A549 (cell line): ENCODE results near the gene TXN.

Experiments
- BHLHE40 ChIP-seq: IDR thresholded peaks from 2 replicates; pipeline ENCODE4 v1.6.1; 2012; ENCODE audit warnings: low read depth, low read length, inconsistent platforms
- CEBPB ChIP-seq, 2 experiments: fragments of >200 bp in 1 of 2; sonication (Bioruptor Twin) in 1 of 2; formaldehyde crosslinking in 1 of 2; IDR thresholded peaks; 2 replicates each; pipeline ENCODE4 v1.6.1; 2012 to 2016
- FOSL2 ChIP-seq, 2 experiments: fragments of 450-650 bp in 1 of 2; fragments of >200 bp in 1 of 2; sonication (Bioruptor Twin) in 1 of 2; formaldehyde crosslinking; IDR thresholded peaks; 2 replicates each; pipeline versions ENCODE4 v1.5.0 to v1.6.1; 2016 to 2020; ENCODE audit warnings: mild to moderate bottlenecking in 1 of 2, moderate library complexity in 1 of 2
- KDM5A ChIP-seq: fragments of 200-600 bp; sonication (generic); IDR thresholded peaks from 2 replicates; pipeline ENCODE4 v1.6.1; 2016; ENCODE audit warnings: antibody characterized with exemption, mild to moderate bottlenecking
- MAZ ChIP-seq: fragments of 150-350 bp; IDR thresholded peaks from 2 replicates; pipeline ENCODE4 v1.6.1; 2014; ENCODE audit warnings: antibody characterized with exemption, low read depth, low read length, borderline replicate concordance
- RAD21 ChIP-seq, 2 experiments: fragments of >200 bp in 1 of 2; sonication (Bioruptor Twin) in 1 of 2; formaldehyde crosslinking in 1 of 2; IDR thresholded peaks in 1 of 2; conservative IDR thresholded peaks in 1 of 2; 2 replicates in 1 of 2; 3 replicates in 1 of 2; pipeline ENCODE4 v1.6.1; 2012 to 2018; ENCODE audit warnings: inconsistent platforms in 1 of 2
- RFX5 ChIP-seq: fragments of 450-650 bp; IDR thresholded peaks from 2 replicates; pipeline ENCODE4 v1.7.1; 2014; ENCODE audit warnings: antibody characterized with exemption, mild to moderate bottlenecking, moderate library complexity
- RNF2 ChIP-seq: fragments of 200-600 bp; sonication (generic); IDR thresholded peaks from 2 replicates; pipeline ENCODE4 v1.6.1; 2016; ENCODE audit warnings: low read depth, mild to moderate bottlenecking, antibody characterized with exemption, moderate library complexity, borderline replicate concordance
- SMC3 ChIP-seq: fragments of >200 bp; sonication (Bioruptor Twin); formaldehyde crosslinking; IDR thresholded peaks from 3 replicates; pipeline ENCODE4 v1.6.1; 2018; ENCODE audit warnings: inconsistent platforms
- SREBF2 ChIP-seq: fragments of 450-650 bp; IDR thresholded peaks from 2 replicates; pipeline ENCODE4 v1.6.1; 2014; ENCODE audit warnings: mild to moderate bottlenecking, moderate library complexity
- TF ChIP-seq, protein P1 (sequence below): fragments of >200 bp; sonication (Bioruptor Twin); formaldehyde crosslinking; IDR thresholded peaks from 3 replicates; pipeline ENCODE4 v1.5.1; 2016
- TF ChIP-seq, protein P2 (sequence below): IDR thresholded peaks from 2 replicates; pipeline ENCODE4 v1.6.1; 2012
- TF ChIP-seq, protein P3 (sequence below): fragments of 150-350 bp; IDR thresholded peaks from 2 replicates; pipeline ENCODE4 v1.6.1; 2014; ENCODE audit warnings: low read depth, mild to moderate bottlenecking, low read length

DNA sequence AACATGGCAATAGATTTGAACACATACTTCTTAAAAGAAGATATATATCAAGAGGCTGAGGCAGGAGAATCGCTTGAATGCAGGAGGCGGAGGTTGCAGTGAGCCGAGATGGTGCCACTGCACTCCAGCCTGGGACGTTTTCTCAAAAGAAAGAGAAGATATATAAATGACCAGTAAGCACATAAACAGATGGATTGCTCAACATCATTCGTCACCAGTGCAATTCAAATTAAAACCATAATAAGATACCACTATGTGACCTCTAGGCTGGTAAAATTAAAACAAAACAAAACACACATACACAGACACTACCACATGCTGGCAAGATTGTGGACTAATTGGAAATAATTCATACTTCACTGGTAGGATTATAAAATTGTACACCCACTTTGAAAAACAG is 5.3 kb upstream of the TXN start:
- TF ChIP-seq, protein P1, sequence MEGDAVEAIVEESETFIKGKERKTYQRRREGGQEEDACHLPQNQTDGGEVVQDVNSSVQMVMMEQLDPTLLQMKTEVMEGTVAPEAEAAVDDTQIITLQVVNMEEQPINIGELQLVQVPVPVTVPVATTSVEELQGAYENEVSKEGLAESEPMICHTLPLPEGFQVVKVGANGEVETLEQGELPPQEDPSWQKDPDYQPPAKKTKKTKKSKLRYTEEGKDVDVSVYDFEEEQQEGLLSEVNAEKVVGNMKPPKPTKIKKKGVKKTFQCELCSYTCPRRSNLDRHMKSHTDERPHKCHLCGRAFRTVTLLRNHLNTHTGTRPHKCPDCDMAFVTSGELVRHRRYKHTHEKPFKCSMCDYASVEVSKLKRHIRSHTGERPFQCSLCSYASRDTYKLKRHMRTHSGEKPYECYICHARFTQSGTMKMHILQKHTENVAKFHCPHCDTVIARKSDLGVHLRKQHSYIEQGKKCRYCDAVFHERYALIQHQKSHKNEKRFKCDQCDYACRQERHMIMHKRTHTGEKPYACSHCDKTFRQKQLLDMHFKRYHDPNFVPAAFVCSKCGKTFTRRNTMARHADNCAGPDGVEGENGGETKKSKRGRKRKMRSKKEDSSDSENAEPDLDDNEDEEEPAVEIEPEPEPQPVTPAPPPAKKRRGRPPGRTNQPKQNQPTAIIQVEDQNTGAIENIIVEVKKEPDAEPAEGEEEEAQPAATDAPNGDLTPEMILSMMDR, result no peak
- TF ChIP-seq BHLHE40 (no peak), KDM5A (no peak), RFX5 (no peak), RAD21 (conservative IDR thresholded peaks at IDR 0.05 in 1 of 2, IDR thresholded peaks at IDR 0.05 in 1 of 2) (no peak), MAZ (no peak), RNF2 (no peak), CEBPB (IDR thresholded peaks at IDR 0.05) (no peak), SMC3 (no peak), FOSL2 (IDR thresholded peaks at IDR 0.05) (no peak), FOSL2 (CRISPR knock-in tag; IDR thresholded peaks at IDR 0.05) (no peak), SREBF2 (no peak)
- TF ChIP-seq, protein P2, sequence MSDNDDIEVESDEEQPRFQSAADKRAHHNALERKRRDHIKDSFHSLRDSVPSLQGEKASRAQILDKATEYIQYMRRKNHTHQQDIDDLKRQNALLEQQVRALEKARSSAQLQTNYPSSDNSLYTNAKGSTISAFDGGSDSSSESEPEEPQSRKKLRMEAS, result no peak
- TF ChIP-seq, protein P3, sequence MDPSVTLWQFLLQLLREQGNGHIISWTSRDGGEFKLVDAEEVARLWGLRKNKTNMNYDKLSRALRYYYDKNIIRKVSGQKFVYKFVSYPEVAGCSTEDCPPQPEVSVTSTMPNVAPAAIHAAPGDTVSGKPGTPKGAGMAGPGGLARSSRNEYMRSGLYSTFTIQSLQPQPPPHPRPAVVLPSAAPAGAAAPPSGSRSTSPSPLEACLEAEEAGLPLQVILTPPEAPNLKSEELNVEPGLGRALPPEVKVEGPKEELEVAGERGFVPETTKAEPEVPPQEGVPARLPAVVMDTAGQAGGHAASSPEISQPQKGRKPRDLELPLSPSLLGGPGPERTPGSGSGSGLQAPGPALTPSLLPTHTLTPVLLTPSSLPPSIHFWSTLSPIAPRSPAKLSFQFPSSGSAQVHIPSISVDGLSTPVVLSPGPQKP, result no peak
